C4-2B (cell line): ENCODE measurements around the gene OSBPL5.

ENCODE experiments used
- ZFX ChIP-seq: fragments of 450-650 bp; IDR thresholded peaks from 2 replicates; pipeline ENCODE4 v1.6.1; 2017
- TF ChIP-seq, protein P1 (sequence below): fragments of 450-650 bp; conservative IDR thresholded peaks from 2 replicates; pipeline ENCODE4 v1.5.1; 2017; ENCODE audit warnings: mild to moderate bottlenecking

DNA sequence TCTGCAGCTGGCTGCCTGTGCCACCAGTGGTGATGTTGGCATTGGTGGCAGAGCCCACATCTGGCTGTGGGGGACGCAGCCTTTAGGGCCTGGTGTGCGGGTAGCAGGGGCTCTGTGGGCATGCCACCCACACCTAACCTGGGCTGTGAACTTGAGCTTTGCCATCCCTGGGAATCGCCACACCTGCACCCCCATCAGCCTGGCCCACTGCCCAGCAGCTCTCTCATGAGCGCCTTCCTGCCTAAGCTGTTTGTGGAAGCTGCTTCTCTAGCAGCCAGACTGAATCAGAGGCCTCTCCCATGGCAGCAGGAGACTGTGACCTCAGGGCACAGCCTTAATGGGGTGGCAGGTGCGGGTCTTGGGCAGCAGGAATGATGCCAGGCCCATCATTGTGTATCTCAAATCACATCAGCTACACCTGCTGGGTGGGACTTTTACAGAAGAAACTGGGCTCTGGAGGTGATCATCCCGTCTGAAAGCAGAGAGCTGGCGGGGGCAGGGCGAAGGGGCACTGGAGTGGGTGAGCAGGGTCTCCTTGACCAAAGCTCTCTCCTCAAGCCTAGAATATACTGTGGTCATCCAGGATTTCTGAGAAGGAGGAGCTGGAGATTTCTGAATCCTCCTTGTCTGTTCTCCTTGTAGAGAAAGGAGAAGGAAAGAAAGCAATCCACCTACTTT lies 90.1 kb downstream of the OSBPL5 start:
- TF ChIP-seq, protein P1, sequence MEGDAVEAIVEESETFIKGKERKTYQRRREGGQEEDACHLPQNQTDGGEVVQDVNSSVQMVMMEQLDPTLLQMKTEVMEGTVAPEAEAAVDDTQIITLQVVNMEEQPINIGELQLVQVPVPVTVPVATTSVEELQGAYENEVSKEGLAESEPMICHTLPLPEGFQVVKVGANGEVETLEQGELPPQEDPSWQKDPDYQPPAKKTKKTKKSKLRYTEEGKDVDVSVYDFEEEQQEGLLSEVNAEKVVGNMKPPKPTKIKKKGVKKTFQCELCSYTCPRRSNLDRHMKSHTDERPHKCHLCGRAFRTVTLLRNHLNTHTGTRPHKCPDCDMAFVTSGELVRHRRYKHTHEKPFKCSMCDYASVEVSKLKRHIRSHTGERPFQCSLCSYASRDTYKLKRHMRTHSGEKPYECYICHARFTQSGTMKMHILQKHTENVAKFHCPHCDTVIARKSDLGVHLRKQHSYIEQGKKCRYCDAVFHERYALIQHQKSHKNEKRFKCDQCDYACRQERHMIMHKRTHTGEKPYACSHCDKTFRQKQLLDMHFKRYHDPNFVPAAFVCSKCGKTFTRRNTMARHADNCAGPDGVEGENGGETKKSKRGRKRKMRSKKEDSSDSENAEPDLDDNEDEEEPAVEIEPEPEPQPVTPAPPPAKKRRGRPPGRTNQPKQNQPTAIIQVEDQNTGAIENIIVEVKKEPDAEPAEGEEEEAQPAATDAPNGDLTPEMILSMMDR, result no peak
- no peak for TF ChIP-seq ZFX
